ENCODE data around the gene PGAM4.
"Not testable (repeated sequence)": the region's sequence is repeated elsewhere in the genome, so short reads cannot be mapped to it uniquely, and the experiment has no call there.

PGAM4 gene

GRCh38 chrX:77924320-77924859 lies 45.0 kb downstream of the PGAM4 start:
- DNase-seq, result no peak

GRCh38 chrX:77922787-77923186 lies 46.7 kb downstream of the PGAM4 start:
- no peak for DNase-seq

- not testable (repeated sequence) for DNase-seq
These were observed 50.1 kb downstream of the PGAM4 start for GRCh38 chrX:77919370-77919769.

GRCh38 chrX:77918568-77918967 lies 50.9 kb downstream of the PGAM4 start:
- no peak for DNase-seq
